ENCODE measurements around the gene ONECUT3. TPM values are rescaled to one million over a fixed set of nuclear protein-coding genes. Genes with fewer than 3 reads are reported as not detected.

The ONECUT3 gene
- total and polyA plus RNA-seq, 9 of the 15 experiments (the other 6 are each of a cell fraction or from before 2014, with no cell fraction given): not detected

DNA sequence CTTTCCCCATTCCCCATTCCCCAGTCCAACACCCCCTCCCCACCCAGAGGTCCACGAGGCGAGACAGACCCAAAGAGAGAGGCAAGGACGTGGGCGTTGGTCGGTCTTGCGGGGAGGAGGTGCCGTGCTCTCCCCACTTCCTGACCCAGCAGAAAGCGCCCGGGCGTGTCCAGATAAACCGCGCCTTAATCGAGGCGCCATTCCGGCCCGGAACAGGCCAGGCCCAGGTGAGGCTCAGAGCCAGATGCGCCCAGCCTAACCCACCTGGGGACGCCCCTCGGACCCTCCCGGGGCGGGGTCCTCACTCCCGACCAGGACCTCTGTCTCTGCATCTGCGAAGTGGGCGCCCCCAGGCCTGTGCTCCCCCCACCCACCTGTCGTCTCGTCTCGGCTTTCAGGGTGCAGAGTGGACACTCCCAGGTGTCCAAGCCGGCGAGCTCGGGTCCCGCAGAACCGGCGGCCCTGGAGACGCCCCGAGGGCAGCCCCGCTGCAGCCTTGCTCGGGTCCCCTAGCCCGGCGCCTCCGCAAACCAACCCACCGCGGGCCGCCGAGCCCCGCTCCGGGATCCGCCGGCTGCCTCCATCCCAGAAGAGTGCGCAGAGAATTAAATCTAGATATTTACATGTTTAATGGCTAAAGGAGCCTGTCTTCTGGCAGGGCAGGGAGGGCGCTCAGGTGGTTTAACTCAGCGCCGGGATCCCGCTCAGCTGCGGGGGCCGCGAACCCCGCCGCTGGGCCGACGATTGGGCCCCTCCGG is 5.0 kb upstream of the ONECUT3 start (continued):
- TF ChIP-seq, protein P1, sequence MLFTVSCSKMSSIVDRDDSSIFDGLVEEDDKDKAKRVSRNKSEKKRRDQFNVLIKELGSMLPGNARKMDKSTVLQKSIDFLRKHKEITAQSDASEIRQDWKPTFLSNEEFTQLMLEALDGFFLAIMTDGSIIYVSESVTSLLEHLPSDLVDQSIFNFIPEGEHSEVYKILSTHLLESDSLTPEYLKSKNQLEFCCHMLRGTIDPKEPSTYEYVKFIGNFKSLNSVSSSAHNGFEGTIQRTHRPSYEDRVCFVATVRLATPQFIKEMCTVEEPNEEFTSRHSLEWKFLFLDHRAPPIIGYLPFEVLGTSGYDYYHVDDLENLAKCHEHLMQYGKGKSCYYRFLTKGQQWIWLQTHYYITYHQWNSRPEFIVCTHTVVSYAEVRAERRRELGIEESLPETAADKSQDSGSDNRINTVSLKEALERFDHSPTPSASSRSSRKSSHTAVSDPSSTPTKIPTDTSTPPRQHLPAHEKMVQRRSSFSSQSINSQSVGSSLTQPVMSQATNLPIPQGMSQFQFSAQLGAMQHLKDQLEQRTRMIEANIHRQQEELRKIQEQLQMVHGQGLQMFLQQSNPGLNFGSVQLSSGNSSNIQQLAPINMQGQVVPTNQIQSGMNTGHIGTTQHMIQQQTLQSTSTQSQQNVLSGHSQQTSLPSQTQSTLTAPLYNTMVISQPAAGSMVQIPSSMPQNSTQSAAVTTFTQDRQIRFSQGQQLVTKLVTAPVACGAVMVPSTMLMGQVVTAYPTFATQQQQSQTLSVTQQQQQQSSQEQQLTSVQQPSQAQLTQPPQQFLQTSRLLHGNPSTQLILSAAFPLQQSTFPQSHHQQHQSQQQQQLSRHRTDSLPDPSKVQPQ (CRISPR knock-in tag; IDR thresholded peaks at IDR 0.05; ENCODE audit: borderline replicate concordance): no peak
- no peak for TF ChIP-seq MEF2D (tag; conservative IDR thresholded peaks at IDR 0.05; ENCODE audit: low read depth)
- TF ChIP-seq NCOA1 (IDR thresholded peaks at IDR 0.05; ENCODE audit: low read depth): peak; percentile 30; the same call in 1 of the 2 replicates
- TF ChIP-seq, protein P2, sequence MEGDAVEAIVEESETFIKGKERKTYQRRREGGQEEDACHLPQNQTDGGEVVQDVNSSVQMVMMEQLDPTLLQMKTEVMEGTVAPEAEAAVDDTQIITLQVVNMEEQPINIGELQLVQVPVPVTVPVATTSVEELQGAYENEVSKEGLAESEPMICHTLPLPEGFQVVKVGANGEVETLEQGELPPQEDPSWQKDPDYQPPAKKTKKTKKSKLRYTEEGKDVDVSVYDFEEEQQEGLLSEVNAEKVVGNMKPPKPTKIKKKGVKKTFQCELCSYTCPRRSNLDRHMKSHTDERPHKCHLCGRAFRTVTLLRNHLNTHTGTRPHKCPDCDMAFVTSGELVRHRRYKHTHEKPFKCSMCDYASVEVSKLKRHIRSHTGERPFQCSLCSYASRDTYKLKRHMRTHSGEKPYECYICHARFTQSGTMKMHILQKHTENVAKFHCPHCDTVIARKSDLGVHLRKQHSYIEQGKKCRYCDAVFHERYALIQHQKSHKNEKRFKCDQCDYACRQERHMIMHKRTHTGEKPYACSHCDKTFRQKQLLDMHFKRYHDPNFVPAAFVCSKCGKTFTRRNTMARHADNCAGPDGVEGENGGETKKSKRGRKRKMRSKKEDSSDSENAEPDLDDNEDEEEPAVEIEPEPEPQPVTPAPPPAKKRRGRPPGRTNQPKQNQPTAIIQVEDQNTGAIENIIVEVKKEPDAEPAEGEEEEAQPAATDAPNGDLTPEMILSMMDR (IDR thresholded peaks at IDR 0.05 in 2 of 3, conservative IDR thresholded peaks at IDR 0.05 in 1 of 3; ENCODE audit: insufficient read depth in 2 of 3, low read depth in 1 of 3, low read length in 3 of 3): no peak
- no peak for TF ChIP-seq ZBTB1 (CRISPR knock-in tag; IDR thresholded peaks at IDR 0.05; ENCODE audit: borderline replicate concordance, low read depth)
- TF ChIP-seq, protein P3, sequence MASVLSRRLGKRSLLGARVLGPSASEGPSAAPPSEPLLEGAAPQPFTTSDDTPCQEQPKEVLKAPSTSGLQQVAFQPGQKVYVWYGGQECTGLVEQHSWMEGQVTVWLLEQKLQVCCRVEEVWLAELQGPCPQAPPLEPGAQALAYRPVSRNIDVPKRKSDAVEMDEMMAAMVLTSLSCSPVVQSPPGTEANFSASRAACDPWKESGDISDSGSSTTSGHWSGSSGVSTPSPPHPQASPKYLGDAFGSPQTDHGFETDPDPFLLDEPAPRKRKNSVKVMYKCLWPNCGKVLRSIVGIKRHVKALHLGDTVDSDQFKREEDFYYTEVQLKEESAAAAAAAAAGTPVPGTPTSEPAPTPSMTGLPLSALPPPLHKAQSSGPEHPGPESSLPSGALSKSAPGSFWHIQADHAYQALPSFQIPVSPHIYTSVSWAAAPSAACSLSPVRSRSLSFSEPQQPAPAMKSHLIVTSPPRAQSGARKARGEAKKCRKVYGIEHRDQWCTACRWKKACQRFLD (CRISPR knock-in tag; IDR thresholded peaks at IDR 0.05): peak; percentile 74; the same call in 1 of the 2 replicates
- no peak for TF ChIP-seq RUNX1 (IDR thresholded peaks at IDR 0.05; ENCODE audit: low read depth)
- TF ChIP-seq, protein P4, sequence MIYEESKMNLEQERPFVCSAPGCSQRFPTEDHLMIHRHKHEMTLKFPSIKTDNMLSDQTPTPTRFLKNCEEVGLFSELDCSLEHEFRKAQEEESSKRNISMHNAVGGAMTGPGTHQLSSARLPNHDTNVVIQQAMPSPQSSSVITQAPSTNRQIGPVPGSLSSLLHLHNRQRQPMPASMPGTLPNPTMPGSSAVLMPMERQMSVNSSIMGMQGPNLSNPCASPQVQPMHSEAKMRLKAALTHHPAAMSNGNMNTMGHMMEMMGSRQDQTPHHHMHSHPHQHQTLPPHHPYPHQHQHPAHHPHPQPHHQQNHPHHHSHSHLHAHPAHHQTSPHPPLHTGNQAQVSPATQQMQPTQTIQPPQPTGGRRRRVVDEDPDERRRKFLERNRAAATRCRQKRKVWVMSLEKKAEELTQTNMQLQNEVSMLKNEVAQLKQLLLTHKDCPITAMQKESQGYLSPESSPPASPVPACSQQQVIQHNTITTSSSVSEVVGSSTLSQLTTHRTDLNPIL (CRISPR knock-in tag; IDR thresholded peaks at IDR 0.05): no peak
- no peak for TF ChIP-seq POLR2AphosphoS2 (IDR thresholded peaks at IDR 0.05; ENCODE audit: low read length)
- TF ChIP-seq PCBP2 (IDR thresholded peaks at IDR 0.05; ENCODE audit: low read depth, low read length, poor library complexity, severe bottlenecking): no peak
- TF ChIP-seq, protein P5, sequence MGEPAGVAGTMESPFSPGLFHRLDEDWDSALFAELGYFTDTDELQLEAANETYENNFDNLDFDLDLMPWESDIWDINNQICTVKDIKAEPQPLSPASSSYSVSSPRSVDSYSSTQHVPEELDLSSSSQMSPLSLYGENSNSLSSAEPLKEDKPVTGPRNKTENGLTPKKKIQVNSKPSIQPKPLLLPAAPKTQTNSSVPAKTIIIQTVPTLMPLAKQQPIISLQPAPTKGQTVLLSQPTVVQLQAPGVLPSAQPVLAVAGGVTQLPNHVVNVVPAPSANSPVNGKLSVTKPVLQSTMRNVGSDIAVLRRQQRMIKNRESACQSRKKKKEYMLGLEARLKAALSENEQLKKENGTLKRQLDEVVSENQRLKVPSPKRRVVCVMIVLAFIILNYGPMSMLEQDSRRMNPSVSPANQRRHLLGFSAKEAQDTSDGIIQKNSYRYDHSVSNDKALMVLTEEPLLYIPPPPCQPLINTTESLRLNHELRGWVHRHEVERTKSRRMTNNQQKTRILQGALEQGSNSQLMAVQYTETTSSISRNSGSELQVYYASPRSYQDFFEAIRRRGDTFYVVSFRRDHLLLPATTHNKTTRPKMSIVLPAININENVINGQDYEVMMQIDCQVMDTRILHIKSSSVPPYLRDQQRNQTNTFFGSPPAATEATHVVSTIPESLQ (CRISPR knock-in tag; IDR thresholded peaks at IDR 0.05): no peak
- TF ChIP-seq CBFA2T2 (conservative IDR thresholded peaks at IDR 0.05): no peak
- no peak for TF ChIP-seq ZFP30 (CRISPR knock-in tag; IDR thresholded peaks at IDR 0.05; ENCODE audit: borderline replicate concordance)
- TF ChIP-seq DDX20 (tag; IDR thresholded peaks at IDR 0.05; ENCODE audit: low read depth): no peak
- peak; percentile 44; the same call in 1 of the 2 replicates for TF ChIP-seq EP400 (IDR thresholded peaks at IDR 0.05)
- TF ChIP-seq NR4A1 (CRISPR knock-in tag; IDR thresholded peaks at IDR 0.05): no peak
- TF ChIP-seq NR4A1 (tag; IDR thresholded peaks at IDR 0.05): no peak
- TF ChIP-seq SMAD3 (CRISPR knock-in tag; conservative IDR thresholded peaks at IDR 0.05): no peak
